H9 (cell line): ENCODE measurements around the gene CDKAL1. TPM values are rescaled to one million over a fixed set of nuclear protein-coding genes. Genes with fewer than 3 reads are reported as not detected.

Source experiments
- DNase-seq: peaks from one replicate; pipeline ENCODE4 v3.0.0-alpha.2; 2017
- H2AFZ ChIP-seq: one replicate; pipeline ENCODE4 v1.6.1; 2013; ENCODE audit warnings: mild to moderate bottlenecking, low read length, control low read depth, moderate library complexity
- H2AK5ac ChIP-seq: 2 replicates; pipeline ENCODE4 v1.6.1; 2013; ENCODE audit warnings: low read length, control low read depth, mixed read lengths; ENCODE audit not compliant: insufficient read length
- H2BK120ac ChIP-seq: one replicate; pipeline ENCODE4 v1.6.1; 2013; ENCODE audit warnings: low read depth, mild to moderate bottlenecking, low read length, control low read depth, inconsistent platforms; ENCODE audit not compliant: poor library complexity, severe bottlenecking
- H2BK12ac ChIP-seq: 2 replicates; pipeline ENCODE4 v1.6.1; 2013; ENCODE audit warnings: low read length, control low read depth, mixed read lengths, low read depth; ENCODE audit not compliant: insufficient read length
- H2BK15ac ChIP-seq: 2 replicates; pipeline ENCODE4 v1.6.1; 2013; ENCODE audit warnings: low read depth, low read length, control low read depth
- H2BK20ac ChIP-seq: one replicate; pipeline ENCODE4 v1.6.1; 2013; ENCODE audit warnings: low read depth, mild to moderate bottlenecking, low read length, control low read depth, inconsistent platforms; ENCODE audit not compliant: poor library complexity, severe bottlenecking
- H2BK5ac ChIP-seq: 2 replicates; pipeline ENCODE4 v1.6.1; 2013; ENCODE audit warnings: low read length, control low read depth, mixed read lengths; ENCODE audit not compliant: insufficient read length
- H3K14ac ChIP-seq: 2 replicates; pipeline ENCODE4 v1.6.1; 2013; ENCODE audit warnings: low read length, control low read depth; ENCODE audit not compliant: insufficient read depth
- H3K18ac ChIP-seq: 2 replicates; pipeline ENCODE4 v1.6.1; 2013; ENCODE audit warnings: low read depth, mild to moderate bottlenecking, mixed read lengths, low read length, control low read depth; ENCODE audit not compliant: insufficient read length
- H3K23ac ChIP-seq: 2 replicates; pipeline ENCODE4 v1.6.1; 2013; ENCODE audit warnings: low read length, control low read depth, mixed read lengths, low read depth; ENCODE audit not compliant: insufficient read length
- H3K23me2 ChIP-seq: 2 replicates; pipeline ENCODE4 v1.6.1; 2013; ENCODE audit warnings: low read depth, mild to moderate bottlenecking, mixed read lengths, low read length, control low read depth; ENCODE audit not compliant: insufficient read length, poor library complexity, severe bottlenecking
- H3K27ac ChIP-seq: 2 replicates; pipeline ENCODE4 v1.5.1; 2013; ENCODE audit warnings: low read length, control low read depth, mixed read lengths, low read depth; ENCODE audit not compliant: insufficient read length
- H3K27me3 ChIP-seq: 2 replicates; pipeline ENCODE4 v1.6.1; 2013; ENCODE audit warnings: low read length, control low read depth, inconsistent platforms; ENCODE audit not compliant: insufficient read depth
- H3K4ac ChIP-seq: 2 replicates; pipeline ENCODE4 v1.6.1; 2013; ENCODE audit warnings: low read depth, mild to moderate bottlenecking, control low read depth, inconsistent platforms, low read length, moderate library complexity
- H3K4me1 ChIP-seq: 2 replicates; pipeline ENCODE4 v1.6.1; 2013; ENCODE audit warnings: low read length, control low read depth, inconsistent platforms; ENCODE audit not compliant: insufficient read depth
- H3K4me2 ChIP-seq: 2 replicates; pipeline ENCODE4 v1.6.1; 2013; ENCODE audit warnings: low read length, control low read depth, mixed read lengths; ENCODE audit not compliant: insufficient read length, insufficient read depth
- H3K56ac ChIP-seq: 2 replicates; pipeline ENCODE4 v1.6.1; 2013; ENCODE audit warnings: low read depth, mild to moderate bottlenecking, mixed read lengths, low read length, control low read depth; ENCODE audit not compliant: insufficient read length
- H3K79me1 ChIP-seq: 2 replicates; pipeline ENCODE4 v1.6.1; 2013; ENCODE audit warnings: low read depth, mild to moderate bottlenecking, moderate library complexity, low read length, control low read depth, inconsistent platforms; ENCODE audit not compliant: insufficient read depth, poor library complexity, severe bottlenecking
- H3K79me2 ChIP-seq: 2 replicates; pipeline ENCODE4 v1.6.1; 2013; ENCODE audit warnings: low read length, control low read depth, inconsistent platforms; ENCODE audit not compliant: insufficient read depth
- H3K9ac ChIP-seq: 2 replicates; pipeline ENCODE4 v1.6.1; 2013; ENCODE audit warnings: low read length, control low read depth, mixed read lengths; ENCODE audit not compliant: insufficient read length; ENCODE audit errors: extremely low read depth
- H3K9me3 ChIP-seq: one replicate; pipeline ENCODE4 v1.6.1; 2013; ENCODE audit warnings: low read depth, low read length, inconsistent platforms; ENCODE audit not compliant: control insufficient read depth
- H3T11ph ChIP-seq: one replicate; pipeline ENCODE4 v1.6.1; 2013; ENCODE audit warnings: mild to moderate bottlenecking, low read length, control low read depth, inconsistent platforms
- H4K20me1 ChIP-seq: one replicate; pipeline ENCODE4 v1.6.1; 2013; ENCODE audit not compliant: control insufficient read depth, insufficient read length, insufficient read depth
- H4K5ac ChIP-seq: 2 replicates; pipeline ENCODE4 v1.6.1; 2013; ENCODE audit warnings: low read depth, mild to moderate bottlenecking, mixed read lengths, low read length, control low read depth; ENCODE audit not compliant: insufficient read length
- H4K8ac ChIP-seq: replicated peaks from 2 replicates; pipeline ENCODE4 v1.6.1; 2013; ENCODE audit warnings: low read length, control low read depth, mixed read lengths, low read depth; ENCODE audit not compliant: insufficient read length
- H4K91ac ChIP-seq: 2 replicates; pipeline ENCODE4 v1.6.1; 2013; ENCODE audit warnings: low read depth, mild to moderate bottlenecking, moderate library complexity, mixed read lengths, low read length, control low read depth; ENCODE audit not compliant: insufficient read length
- H3K27ac Mint-ChIP-seq, 3 experiments: 2 replicates in 2 of 3; 3 replicates in 1 of 3; pipeline ENCODE4 v1.8.0; 2020 to 2021; ENCODE audit warnings: mixed read lengths in 3 of 3, mild to moderate bottlenecking in 1 of 3, moderate library complexity in 1 of 3
- H3K27me3 Mint-ChIP-seq: 2 replicates; pipeline ENCODE4 v1.8.0; 2021; ENCODE audit warnings: low read depth, mild to moderate bottlenecking, moderate library complexity, mixed read lengths
- H3K36me3 Mint-ChIP-seq, 3 experiments: 2 replicates in 2 of 3; 3 replicates in 1 of 3; pipeline ENCODE4 v1.8.0; 2020 to 2021; ENCODE audit warnings: low read depth in 3 of 3, mixed read lengths in 3 of 3; ENCODE audit not compliant: insufficient read depth in 1 of 3
- H3K4me1 Mint-ChIP-seq, 2 experiments: 2 replicates each; pipeline ENCODE4 v1.8.0; 2020; ENCODE audit warnings: mixed read lengths in 2 of 2
- H3K4me3 Mint-ChIP-seq, 2 experiments: 2 replicates in 1 of 2; 3 replicates in 1 of 2; pipeline ENCODE4 v1.8.0; 2020 to 2021; ENCODE audit warnings: mild to moderate bottlenecking in 2 of 2, mixed read lengths in 2 of 2, moderate library complexity in 1 of 2
- H3K9me3 Mint-ChIP-seq, 2 experiments: 2 replicates in 1 of 2; 3 replicates in 1 of 2; pipeline ENCODE4 v1.8.0; 2020; ENCODE audit warnings: mild to moderate bottlenecking in 2 of 2, mixed read lengths in 2 of 2, moderate library complexity in 1 of 2
- WGBS: extraction: QIAGEN DNeasy Blood & Tissue Kit; methylation state at CpG from one replicate; pipeline ENCODE4 v1.1.7; 2013; ENCODE audit warnings: missing lambda C conversion rate, low lambda C conversion rate, mixed read lengths; ENCODE audit not compliant: insufficient read length; ENCODE audit errors: extremely low coverage; 5-methylcytosine and 5-hydroxymethylcytosine counted together
- total RNA-seq: library from RNA; stranded (reverse); gene quantifications from 2 replicates; pipeline ENCODE4 v1.2.1, GENCODE V29; 2021
- TF ChIP-seq, protein P1 (sequence below): fragments of 200-600 bp; sonication (generic); conservative IDR thresholded peaks from 3 replicates; pipeline ENCODE4 v1.8.0; 2021; ENCODE audit warnings: antibody characterized with exemption, mild to moderate bottlenecking

CDKAL1 gene
- total RNA-seq, 1 experiment from 2014 or later, result 23.0 TPM

DNA sequence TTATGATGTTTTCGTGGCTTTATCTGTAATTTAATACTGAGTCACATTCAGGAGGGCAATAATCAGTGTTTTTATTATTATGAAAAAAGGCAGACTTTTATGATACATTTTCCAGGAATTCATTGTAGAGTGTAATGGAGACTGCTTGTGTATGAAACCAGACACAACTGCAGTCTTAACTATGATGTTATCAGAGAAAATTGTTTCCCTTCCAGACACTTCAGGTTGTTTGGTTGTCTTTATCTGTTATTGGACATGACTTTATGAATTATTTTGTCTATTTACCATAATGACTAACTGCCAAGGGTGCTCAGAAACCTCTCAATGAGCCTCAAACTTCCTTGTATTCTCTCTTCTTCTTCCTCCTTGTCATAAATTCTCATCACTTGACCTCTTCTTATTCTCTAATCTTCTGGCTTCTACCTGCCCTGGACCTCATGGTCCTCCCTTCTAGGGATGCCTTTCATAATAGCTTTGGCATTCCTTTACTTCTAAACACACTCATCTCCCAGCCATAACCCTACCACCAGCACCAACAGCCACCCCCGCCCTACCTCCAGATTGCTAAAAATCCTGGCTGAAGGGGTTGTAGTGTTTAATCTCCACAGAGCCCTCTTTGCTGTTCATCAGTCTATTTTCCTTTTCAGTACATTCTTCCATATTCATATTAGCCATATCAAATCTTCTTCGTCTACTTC is 492.5 kb downstream of the CDKAL1 start:
- no peak overlapping the region for H3T11ph ChIP-seq
- TF ChIP-seq, protein P1, sequence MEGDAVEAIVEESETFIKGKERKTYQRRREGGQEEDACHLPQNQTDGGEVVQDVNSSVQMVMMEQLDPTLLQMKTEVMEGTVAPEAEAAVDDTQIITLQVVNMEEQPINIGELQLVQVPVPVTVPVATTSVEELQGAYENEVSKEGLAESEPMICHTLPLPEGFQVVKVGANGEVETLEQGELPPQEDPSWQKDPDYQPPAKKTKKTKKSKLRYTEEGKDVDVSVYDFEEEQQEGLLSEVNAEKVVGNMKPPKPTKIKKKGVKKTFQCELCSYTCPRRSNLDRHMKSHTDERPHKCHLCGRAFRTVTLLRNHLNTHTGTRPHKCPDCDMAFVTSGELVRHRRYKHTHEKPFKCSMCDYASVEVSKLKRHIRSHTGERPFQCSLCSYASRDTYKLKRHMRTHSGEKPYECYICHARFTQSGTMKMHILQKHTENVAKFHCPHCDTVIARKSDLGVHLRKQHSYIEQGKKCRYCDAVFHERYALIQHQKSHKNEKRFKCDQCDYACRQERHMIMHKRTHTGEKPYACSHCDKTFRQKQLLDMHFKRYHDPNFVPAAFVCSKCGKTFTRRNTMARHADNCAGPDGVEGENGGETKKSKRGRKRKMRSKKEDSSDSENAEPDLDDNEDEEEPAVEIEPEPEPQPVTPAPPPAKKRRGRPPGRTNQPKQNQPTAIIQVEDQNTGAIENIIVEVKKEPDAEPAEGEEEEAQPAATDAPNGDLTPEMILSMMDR, result no peak

More for the DNA sequence above, 492.5 kb downstream of the CDKAL1 start:
- no peak overlapping the region for H3K27ac Mint-ChIP-seq
- H3K36me3 Mint-ChIP-seq, result peaks cover 9 to 15% (median 12%) of the 10 kb centered on the region in 3 experiments
- no peak overlapping the region for H2AFZ ChIP-seq
- H4K91ac ChIP-seq, result no peak overlapping the region
- no peak overlapping the region for H2BK5ac ChIP-seq
- H4K5ac ChIP-seq, result no peak overlapping the region
- peaks cover 6 to 9% of the 10 kb centered on the region in 2 experiments; a peak in 4 of 5 replicates for H3K9me3 Mint-ChIP-seq
- H3K4me3 Mint-ChIP-seq, result no peak overlapping the region
- H3K14ac ChIP-seq, result no peak overlapping the region
- no peaks in the 10 kb centered on the region for H3K79me2 ChIP-seq
- H3K23me2 ChIP-seq, result no peaks in the 10 kb centered on the region
- H3K27me3 Mint-ChIP-seq, result no peaks in the 10 kb centered on the region
- H2BK20ac ChIP-seq, result no peak overlapping the region
- no peak overlapping the region for H2BK15ac ChIP-seq
- H3K23ac ChIP-seq, result no peak overlapping the region
- no peak overlapping the region for H2AK5ac ChIP-seq
- no peaks in the 10 kb centered on the region for H3K79me1 ChIP-seq
- no peak overlapping the region for H2BK12ac ChIP-seq
- no peak overlapping the region for H3K4ac ChIP-seq
- no peak for DNase-seq
- H3K9me3 ChIP-seq, result peaks cover 6% of the 10 kb centered on the region
- H3K27ac ChIP-seq, result no peak overlapping the region
- H3K56ac ChIP-seq, result no peak overlapping the region
- no peaks in the 10 kb centered on the region; the same call in 1 of the 2 replicates for H3K27me3 ChIP-seq
- H3K9ac ChIP-seq, result no peak overlapping the region
- no peak overlapping the region for H4K8ac ChIP-seq
- no peak overlapping the region for H2BK120ac ChIP-seq
- H3K18ac ChIP-seq, result no peak overlapping the region
- no peak overlapping the region for H3K4me2 ChIP-seq
- H4K20me1 ChIP-seq, result no peaks in the 10 kb centered on the region
- H3K4me1 ChIP-seq, result no peaks in the 10 kb centered on the region; the same call in 1 of the 2 replicates
- WGBS, result no CpG with 5 or more reads among the region's 3 CpGs
- H3K4me1 Mint-ChIP-seq, result peaks cover 7 to 17% of the 10 kb centered on the region in 2 experiments
